ENCODE measurements around the gene SMC1B.

Gene SMC1B

DNA sequence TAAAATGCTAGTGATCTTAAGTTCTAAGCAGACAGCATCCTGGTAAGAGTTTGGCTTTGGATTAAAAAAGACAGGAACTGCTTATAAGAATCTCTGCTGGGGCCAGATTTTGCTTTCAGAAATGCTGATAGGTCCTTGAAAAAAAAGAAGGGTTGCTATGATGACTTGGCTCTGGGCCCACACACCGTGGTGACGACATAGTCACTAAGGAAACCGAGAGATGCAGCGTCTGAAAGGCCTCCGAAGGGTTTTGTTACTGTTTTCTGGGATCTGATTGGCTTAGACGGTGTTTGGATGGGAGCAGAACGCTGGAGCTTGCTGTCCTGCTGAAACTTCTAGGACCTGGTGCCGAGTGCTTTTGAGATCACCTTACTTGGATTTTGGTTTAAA is 95.2 kb downstream of the SMC1B start:
- Histone ChIP-seq H3K4me1 (ENCODE audit: control insufficient read depth, insufficient read depth, low read length, poor library complexity, severe bottlenecking) (peaks cover 26% of the 10 kb centered on the region), H3K27ac (ENCODE audit: insufficient read depth, low read length, poor library complexity, severe bottlenecking) (peak overlapping the region; percentile 99), H3K36me3 (ENCODE audit: control insufficient read depth, insufficient read depth, low read length) (peaks cover 11% of the 10 kb centered on the region), H3K9me3 (ENCODE audit: control insufficient read depth, low read length) (no peaks in the 10 kb centered on the region), H3K4me3 (ENCODE audit: insufficient read depth, low read depth, low read length, poor library complexity, severe bottlenecking) (peak overlapping the region; percentile 40), H3K27me3 (replicated peaks; ENCODE audit: control insufficient read depth, insufficient read depth, low read length, poor library complexity, severe bottlenecking) (no peaks in the 10 kb centered on the region)
- DNase-seq = peak; percentile 81 to 89 (median 86)

DNA sequence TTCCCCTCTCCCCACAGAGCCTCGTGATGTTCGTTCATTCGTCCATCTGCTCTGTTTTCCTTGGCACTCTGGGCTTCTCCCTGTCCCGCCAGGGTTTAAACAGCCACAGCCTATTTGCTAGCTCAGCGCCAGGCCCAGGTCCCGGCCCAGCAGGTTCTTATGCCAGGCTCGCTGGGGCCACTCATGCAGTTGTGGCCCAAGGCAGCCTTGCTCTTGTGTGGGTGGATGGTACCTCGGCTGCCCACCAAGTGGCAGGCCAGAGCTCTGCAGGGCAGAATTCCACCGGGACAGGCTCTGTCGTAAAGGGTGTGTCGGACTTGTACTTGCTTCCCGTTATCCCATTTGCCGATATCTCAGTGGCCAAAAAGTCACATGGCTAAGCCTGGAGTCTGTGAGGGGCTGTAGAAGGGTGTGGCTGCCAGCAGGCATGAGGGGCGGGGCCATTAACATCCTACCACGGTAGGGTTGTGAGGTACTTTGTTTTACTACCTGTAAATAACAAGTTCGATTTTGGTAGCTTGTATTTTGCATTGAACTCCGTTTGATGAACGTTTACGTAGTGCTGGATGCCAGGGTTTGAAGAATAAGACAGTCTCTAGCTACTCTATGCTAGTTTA is 95.7 kb downstream of the SMC1B start:
- DNase-seq = no peak
- H3K27me3 ChIP-seq (replicated peaks; ENCODE audit: control insufficient read depth, insufficient read depth, low read length, poor library complexity, severe bottlenecking) = no peaks in the 10 kb centered on the region
- peaks cover 26% of the 10 kb centered on the region for H3K4me1 ChIP-seq (ENCODE audit: control insufficient read depth, insufficient read depth, low read length, poor library complexity, severe bottlenecking)
- peak overlapping the region; percentile 99 for H3K27ac ChIP-seq (ENCODE audit: insufficient read depth, low read length, poor library complexity, severe bottlenecking)
- peaks cover 6% of the 10 kb centered on the region for H3K36me3 ChIP-seq (ENCODE audit: control insufficient read depth, insufficient read depth, low read length)
- H3K9me3 ChIP-seq (ENCODE audit: control insufficient read depth, low read length) = no peaks in the 10 kb centered on the region
- H3K4me3 ChIP-seq (ENCODE audit: insufficient read depth, low read depth, low read length, poor library complexity, severe bottlenecking) = peak overlapping the region; percentile 40

DNA sequence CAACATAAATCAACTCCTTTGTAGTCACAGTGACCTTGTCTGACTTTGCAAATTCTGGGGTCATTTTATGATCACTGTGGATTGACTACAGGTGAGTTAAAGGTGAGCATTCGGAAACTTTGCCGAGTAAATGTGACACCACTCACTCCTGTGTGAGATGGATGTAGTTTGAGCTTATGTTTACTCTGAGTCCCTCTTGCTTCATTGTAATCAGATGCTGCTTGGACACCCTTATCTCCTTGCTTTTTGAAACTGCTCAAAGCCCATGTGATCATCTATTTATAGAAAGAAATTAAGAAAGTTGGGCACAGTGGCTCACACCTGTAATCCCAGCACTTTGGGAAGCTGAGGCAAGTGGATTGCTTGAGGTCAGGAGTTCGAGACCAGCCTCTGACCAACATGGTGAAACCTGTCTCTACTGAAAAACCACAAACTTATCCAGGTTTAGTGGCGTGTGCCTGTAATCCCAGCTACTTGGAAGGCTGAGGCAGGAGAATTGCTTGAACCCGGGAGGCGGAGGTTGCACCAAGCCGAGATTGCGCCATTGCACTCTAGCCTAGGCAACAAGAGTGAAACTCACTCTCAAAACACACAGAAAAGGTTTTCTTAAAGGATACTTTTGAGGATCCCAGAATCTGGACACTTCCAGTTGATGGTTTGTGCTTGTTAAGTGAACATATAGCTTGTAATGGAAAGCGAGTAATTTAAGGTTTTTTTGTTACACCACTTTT is 96.4 kb downstream of the SMC1B start:
- DNase-seq = no peak
- no peaks in the 10 kb centered on the region for H3K36me3 ChIP-seq (ENCODE audit: control insufficient read depth, insufficient read depth, low read length)
- no peak overlapping the region for H3K4me3 ChIP-seq (ENCODE audit: insufficient read depth, low read depth, low read length, poor library complexity, severe bottlenecking)
- peak overlapping the region; percentile 99 for H3K27ac ChIP-seq (ENCODE audit: insufficient read depth, low read length, poor library complexity, severe bottlenecking)
- H3K27me3 ChIP-seq (replicated peaks; ENCODE audit: control insufficient read depth, insufficient read depth, low read length, poor library complexity, severe bottlenecking) = no peaks in the 10 kb centered on the region
- H3K9me3 ChIP-seq (ENCODE audit: control insufficient read depth, low read length) = no peaks in the 10 kb centered on the region
- peaks cover 26% of the 10 kb centered on the region for H3K4me1 ChIP-seq (ENCODE audit: control insufficient read depth, insufficient read depth, low read length, poor library complexity, severe bottlenecking)

DNA sequence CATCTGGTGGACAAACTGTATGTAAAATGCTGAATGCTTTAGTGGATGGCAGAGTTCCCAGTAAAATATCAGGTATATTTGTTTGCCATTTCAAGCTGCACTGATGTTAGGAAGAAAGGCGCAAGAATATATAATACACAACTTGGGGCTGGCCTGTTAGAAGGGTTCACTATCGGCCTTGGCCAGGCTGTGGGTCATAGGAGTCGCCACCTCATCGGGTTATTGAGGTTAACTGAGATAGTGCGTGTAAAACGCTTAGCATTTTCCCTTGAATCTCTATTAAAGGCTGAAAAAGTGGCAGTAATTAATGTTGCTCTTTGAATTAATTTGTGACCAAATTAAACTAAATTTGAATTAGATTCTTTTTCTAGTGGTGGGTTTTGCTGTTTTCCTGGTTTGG is 98.6 kb downstream of the SMC1B start:
- Histone ChIP-seq H3K4me3 (ENCODE audit: insufficient read depth, low read depth, low read length, poor library complexity, severe bottlenecking) (no peak overlapping the region), H3K27me3 (replicated peaks; ENCODE audit: control insufficient read depth, insufficient read depth, low read length, poor library complexity, severe bottlenecking) (no peaks in the 10 kb centered on the region), H3K4me1 (ENCODE audit: control insufficient read depth, insufficient read depth, low read length, poor library complexity, severe bottlenecking) (peaks cover 42% of the 10 kb centered on the region), H3K9me3 (ENCODE audit: control insufficient read depth, low read length) (no peaks in the 10 kb centered on the region), H3K27ac (ENCODE audit: insufficient read depth, low read length, poor library complexity, severe bottlenecking) (no peak overlapping the region), H3K36me3 (ENCODE audit: control insufficient read depth, insufficient read depth, low read length) (no peaks in the 10 kb centered on the region)
- DNase-seq = no peak

DNA sequence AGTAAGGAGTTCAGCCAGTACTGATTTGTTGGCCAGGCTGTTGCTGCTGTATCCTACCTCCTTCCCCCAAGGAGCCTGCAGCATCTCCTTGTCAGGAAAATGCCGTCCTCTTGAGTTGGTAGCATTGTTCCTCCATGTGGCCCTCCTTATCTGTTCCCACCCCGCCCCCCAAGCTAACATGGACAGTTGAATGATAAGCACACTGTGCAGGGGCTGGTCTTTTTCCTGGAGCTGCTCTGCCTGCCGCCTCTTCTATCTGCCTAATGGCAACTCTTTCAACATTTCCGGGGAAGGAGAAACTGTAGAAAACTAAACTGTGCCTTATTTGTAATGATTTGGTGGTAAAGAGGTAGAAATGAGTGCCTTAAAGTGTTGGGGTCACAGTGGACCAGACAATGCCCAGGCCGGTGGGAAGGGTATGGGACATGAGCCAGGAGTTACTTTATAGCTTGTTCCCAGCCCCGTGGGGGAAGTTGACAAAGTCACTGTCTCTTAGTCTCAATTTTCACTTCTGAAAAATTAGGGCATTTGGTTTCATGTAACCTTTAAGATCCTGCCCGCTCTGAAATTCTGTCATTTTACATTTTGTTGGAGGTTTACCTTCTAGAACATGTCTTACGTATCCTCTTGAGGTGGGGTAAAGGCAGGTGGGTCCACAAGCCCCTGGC is 99.2 kb downstream of the SMC1B start:
- Histone ChIP-seq H3K4me1 (ENCODE audit: control insufficient read depth, insufficient read depth, low read length, poor library complexity, severe bottlenecking) (peaks cover 41% of the 10 kb centered on the region), H3K9me3 (ENCODE audit: control insufficient read depth, low read length) (no peaks in the 10 kb centered on the region), H3K4me3 (ENCODE audit: insufficient read depth, low read depth, low read length, poor library complexity, severe bottlenecking) (no peak overlapping the region), H3K27me3 (replicated peaks; ENCODE audit: control insufficient read depth, insufficient read depth, low read length, poor library complexity, severe bottlenecking) (no peaks in the 10 kb centered on the region), H3K36me3 (ENCODE audit: control insufficient read depth, insufficient read depth, low read length) (no peaks in the 10 kb centered on the region), H3K27ac (ENCODE audit: insufficient read depth, low read length, poor library complexity, severe bottlenecking) (no peak overlapping the region)
- no peak for DNase-seq

DNA sequence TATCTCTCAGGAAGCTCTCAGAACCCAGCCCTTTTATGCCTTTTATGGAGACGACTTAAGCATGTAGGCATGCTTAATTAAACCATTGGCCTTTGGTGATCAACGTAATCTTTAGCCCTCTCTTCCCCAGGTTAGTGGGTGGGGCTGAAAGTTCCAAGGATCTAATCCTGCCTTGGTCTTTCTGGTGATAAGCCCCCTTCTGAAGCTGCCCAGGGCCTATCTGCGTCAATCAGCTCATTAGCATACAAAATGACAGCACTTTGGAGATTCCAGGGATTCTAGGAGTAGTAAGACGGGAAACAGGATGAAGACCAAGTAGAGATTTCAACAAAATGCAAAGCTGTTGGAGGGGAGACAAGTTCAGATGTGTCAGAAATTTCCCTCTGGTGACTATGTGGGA is 100.5 kb downstream of the SMC1B start:
- H3K4me3 ChIP-seq (ENCODE audit: insufficient read depth, low read depth, low read length, poor library complexity, severe bottlenecking) = no peak overlapping the region
- no peak overlapping the region for H3K27ac ChIP-seq (ENCODE audit: insufficient read depth, low read length, poor library complexity, severe bottlenecking)
- peaks cover 38% of the 10 kb centered on the region for H3K4me1 ChIP-seq (ENCODE audit: control insufficient read depth, insufficient read depth, low read length, poor library complexity, severe bottlenecking)
- no peaks in the 10 kb centered on the region for H3K9me3 ChIP-seq (ENCODE audit: control insufficient read depth, low read length)
- no peaks in the 10 kb centered on the region for H3K36me3 ChIP-seq (ENCODE audit: control insufficient read depth, insufficient read depth, low read length)
- DNase-seq = no peak
- no peaks in the 10 kb centered on the region for H3K27me3 ChIP-seq (replicated peaks; ENCODE audit: control insufficient read depth, insufficient read depth, low read length, poor library complexity, severe bottlenecking)

DNA sequence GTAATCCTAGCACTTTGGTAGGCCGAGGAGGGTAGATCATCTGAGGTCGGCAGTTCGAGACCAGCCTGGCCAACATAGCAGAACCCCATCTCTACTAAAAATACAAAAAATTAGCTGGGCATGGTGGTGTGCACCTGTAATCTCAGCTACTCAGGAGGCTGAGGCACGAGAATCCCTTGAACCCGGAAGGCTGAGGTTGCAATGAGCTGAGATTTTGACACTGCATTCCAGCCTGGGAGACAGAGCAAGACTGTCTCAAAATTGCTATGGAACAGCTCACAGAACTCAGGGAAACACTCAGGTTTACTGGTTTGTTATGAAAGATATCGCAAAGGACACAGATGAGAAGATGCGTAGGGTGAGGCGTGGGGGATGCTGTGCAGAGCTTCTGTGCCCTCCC is 101.0 kb downstream of the SMC1B start:
- no peak overlapping the region for H3K27ac ChIP-seq (ENCODE audit: insufficient read depth, low read length, poor library complexity, severe bottlenecking)
- DNase-seq = no peak
- no peaks in the 10 kb centered on the region for H3K27me3 ChIP-seq (replicated peaks; ENCODE audit: control insufficient read depth, insufficient read depth, low read length, poor library complexity, severe bottlenecking)
- no peaks in the 10 kb centered on the region for H3K36me3 ChIP-seq (ENCODE audit: control insufficient read depth, insufficient read depth, low read length)
- no peaks in the 10 kb centered on the region for H3K9me3 ChIP-seq (ENCODE audit: control insufficient read depth, low read length)
- no peak overlapping the region for H3K4me3 ChIP-seq (ENCODE audit: insufficient read depth, low read depth, low read length, poor library complexity, severe bottlenecking)
- H3K4me1 ChIP-seq (ENCODE audit: control insufficient read depth, insufficient read depth, low read length, poor library complexity, severe bottlenecking) = peaks cover 34% of the 10 kb centered on the region

DNA sequence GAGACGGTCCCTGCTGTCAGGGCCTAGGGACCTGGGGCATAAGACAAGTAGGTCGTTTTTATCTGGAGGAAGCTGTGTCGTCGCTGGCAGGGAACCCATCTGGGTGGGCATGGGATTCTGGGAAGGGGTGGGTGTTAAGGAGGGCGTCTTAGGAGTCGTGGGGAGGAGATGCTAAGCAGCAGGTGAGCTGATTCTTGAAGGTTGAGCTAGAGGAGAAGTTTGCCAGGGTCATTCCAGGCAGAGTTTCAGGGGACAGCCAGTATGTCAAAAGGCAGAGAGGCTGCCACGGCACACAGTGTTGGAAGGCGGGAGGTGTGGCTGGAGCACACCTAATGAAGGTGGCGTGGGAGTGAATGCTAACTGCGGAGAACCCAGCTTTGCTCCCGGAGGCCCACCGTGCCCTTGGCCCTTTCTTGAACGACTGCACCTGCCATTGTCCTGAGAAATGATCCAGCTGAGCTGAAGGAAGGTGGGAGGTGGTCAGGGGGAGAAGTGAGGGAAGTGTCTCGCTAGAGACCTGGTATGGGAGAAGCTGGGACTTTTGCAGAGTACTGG is 102.3 kb downstream of the SMC1B start:
- H3K36me3 ChIP-seq (ENCODE audit: control insufficient read depth, insufficient read depth, low read length) = no peaks in the 10 kb centered on the region
- H3K9me3 ChIP-seq (ENCODE audit: control insufficient read depth, low read length) = no peaks in the 10 kb centered on the region
- H3K27ac ChIP-seq (ENCODE audit: insufficient read depth, low read length, poor library complexity, severe bottlenecking) = peak overlapping the region; percentile 82
- H3K4me3 ChIP-seq (ENCODE audit: insufficient read depth, low read depth, low read length, poor library complexity, severe bottlenecking) = peak overlapping the region; percentile 79
- peaks cover 25% of the 10 kb centered on the region for H3K4me1 ChIP-seq (ENCODE audit: control insufficient read depth, insufficient read depth, low read length, poor library complexity, severe bottlenecking)
- DNase-seq = no peak
- no peaks in the 10 kb centered on the region for H3K27me3 ChIP-seq (replicated peaks; ENCODE audit: control insufficient read depth, insufficient read depth, low read length, poor library complexity, severe bottlenecking)

DNA sequence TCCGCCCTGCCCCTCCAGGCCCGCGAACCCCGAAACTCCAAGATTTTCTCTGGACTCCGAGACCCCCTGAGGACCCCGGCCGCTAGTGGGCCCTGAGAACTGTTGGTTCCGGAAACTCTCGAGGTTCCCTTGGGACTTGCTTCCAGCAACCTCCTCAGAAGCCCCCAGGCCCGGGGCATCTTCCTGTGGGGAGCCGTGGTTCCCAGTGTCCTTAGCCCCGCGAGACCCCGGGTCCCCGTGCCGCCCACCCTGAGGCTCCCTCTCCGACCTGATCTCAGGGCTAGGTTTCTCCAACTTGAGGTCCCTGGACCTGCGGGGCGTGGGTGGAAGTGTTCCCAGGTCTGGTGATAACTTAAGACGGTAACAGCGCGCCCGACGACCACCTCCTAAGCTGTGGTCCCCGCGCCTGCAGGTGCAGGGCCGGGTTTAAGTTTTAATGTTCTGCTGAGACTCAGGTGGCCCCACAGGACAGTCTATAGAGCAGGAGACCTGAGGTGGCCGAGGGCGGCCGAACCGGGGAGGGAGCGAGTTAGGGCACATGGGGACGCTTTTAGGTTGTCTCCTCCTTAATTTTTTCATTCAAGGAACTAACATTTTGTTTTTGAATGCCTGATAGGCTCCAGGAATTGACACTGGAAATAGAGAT is 102.9 kb downstream of the SMC1B start:
- Histone ChIP-seq H3K9me3 (ENCODE audit: control insufficient read depth, low read length) (no peaks in the 10 kb centered on the region), H3K36me3 (ENCODE audit: control insufficient read depth, insufficient read depth, low read length) (no peaks in the 10 kb centered on the region), H3K27ac (ENCODE audit: insufficient read depth, low read length, poor library complexity, severe bottlenecking) (peak overlapping the region; percentile 82), H3K4me3 (ENCODE audit: insufficient read depth, low read depth, low read length, poor library complexity, severe bottlenecking) (peak overlapping the region; percentile 79), H3K4me1 (ENCODE audit: control insufficient read depth, insufficient read depth, low read length, poor library complexity, severe bottlenecking) (peaks cover 23% of the 10 kb centered on the region), H3K27me3 (replicated peaks; ENCODE audit: control insufficient read depth, insufficient read depth, low read length, poor library complexity, severe bottlenecking) (no peaks in the 10 kb centered on the region)
- no peak for DNase-seq

Data from effector memory CD4-positive, alpha-beta T cell (primary cell).